KMS-11 (cell line): ENCODE measurements around the gene NRCAM.

Experiments used
- H2AFZ ChIP-seq: fragments of 200-600 bp; sonication (generic); 2 replicates; pipeline ENCODE4 v1.6.1; 2016; ENCODE audit warnings: antibody characterized with exemption, mixed run types, low read depth
- H3K27ac ChIP-seq: fragments of 200-600 bp; sonication (generic); 2 replicates; pipeline ENCODE4 v1.6.1; 2016; ENCODE audit warnings: mild to moderate bottlenecking, mixed run types
- H3K27me3 ChIP-seq: fragments of 200-600 bp; sonication (generic); 2 replicates; pipeline ENCODE4 v1.6.1; 2017; ENCODE audit warnings: mild to moderate bottlenecking, low read depth, mixed run types, moderate library complexity; ENCODE audit not compliant: insufficient read depth
- H3K36me3 ChIP-seq: fragments of 200-600 bp; sonication (generic); 2 replicates; pipeline ENCODE4 v1.6.1; 2017; ENCODE audit warnings: mild to moderate bottlenecking, mixed run types; ENCODE audit not compliant: insufficient read depth
- H3K4me1 ChIP-seq: fragments of 200-600 bp; sonication (generic); 2 replicates; pipeline ENCODE4 v1.6.1; 2016; ENCODE audit warnings: mild to moderate bottlenecking, low read depth, mixed run types; ENCODE audit not compliant: poor library complexity, severe bottlenecking
- H3K4me2 ChIP-seq: fragments of 200-600 bp; sonication (generic); 2 replicates; pipeline ENCODE4 v1.7.0; 2016; ENCODE audit warnings: mild to moderate bottlenecking, mixed run types
- H3K4me3 ChIP-seq: fragments of 200-600 bp; sonication (generic); IDR thresholded peaks from 2 replicates; pipeline ENCODE4 v1.6.1; 2017; ENCODE audit warnings: low read depth, low read length, mixed read lengths; ENCODE audit not compliant: insufficient read depth
- H3K79me2 ChIP-seq: fragments of 200-600 bp; sonication (generic); 2 replicates; pipeline ENCODE4 v1.6.1; 2016; ENCODE audit warnings: low read depth, mixed run types; ENCODE audit not compliant: insufficient read depth
- H3K9ac ChIP-seq: fragments of 200-600 bp; sonication (generic); 2 replicates; pipeline ENCODE4 v1.6.1; 2016; ENCODE audit warnings: mild to moderate bottlenecking, mixed run types
- H4K20me1 ChIP-seq: fragments of 200-600 bp; sonication (generic); 2 replicates; pipeline ENCODE4 v1.6.1; 2016; ENCODE audit warnings: mild to moderate bottlenecking, mixed run types; ENCODE audit not compliant: insufficient read depth
- CTCF ChIP-seq: fragments of 200-600 bp; sonication (generic); conservative IDR thresholded peaks from 2 replicates; pipeline ENCODE4 v1.6.1; 2017; ENCODE audit warnings: low read depth, mild to moderate bottlenecking, antibody characterized with exemption, low read length, moderate library complexity, mixed read lengths

Gene NRCAM

GRCh38 chr7:108321359-108321758, 134.9 kb downstream of the NRCAM start:
- Histone ChIP-seq H3K36me3 (no peaks in the 10 kb centered on the region), H4K20me1 (no peaks in the 10 kb centered on the region), H3K4me1 (peaks cover 55% of the 10 kb centered on the region), H3K9ac (no peak overlapping the region), H3K4me3 (no peak overlapping the region), H3K27me3 (no peaks in the 10 kb centered on the region), H3K4me2 (no peak overlapping the region), H3K79me2 (peaks cover 22% of the 10 kb centered on the region), H2AFZ (no peak overlapping the region), H3K27ac (no peak overlapping the region)
- TF ChIP-seq CTCF = no peak

- H3K27ac ChIP-seq = no peak overlapping the region
- H3K79me2 ChIP-seq = no peaks in the 10 kb centered on the region; the same call in 1 of the 2 replicates
- H3K4me2 ChIP-seq = no peak overlapping the region
- no peaks in the 10 kb centered on the region for H3K27me3 ChIP-seq
- H3K4me1 ChIP-seq = peaks cover 19% of the 10 kb centered on the region
- H3K4me3 ChIP-seq = no peak overlapping the region
- H2AFZ ChIP-seq = no peak overlapping the region
- H4K20me1 ChIP-seq = no peaks in the 10 kb centered on the region
- H3K36me3 ChIP-seq = no peaks in the 10 kb centered on the region
- no peak for TF ChIP-seq CTCF
- H3K9ac ChIP-seq = no peak overlapping the region
These were observed 139.5 kb downstream of the NRCAM start for GRCh38 chr7:108316708-108317107.

GRCh38 chr7:108314551-108314950, 141.7 kb downstream of the NRCAM start:
- no peak overlapping the region for H3K27ac ChIP-seq
- no peak overlapping the region for H2AFZ ChIP-seq
- H4K20me1 ChIP-seq = no peaks in the 10 kb centered on the region
- no peak overlapping the region for H3K4me2 ChIP-seq
- H3K36me3 ChIP-seq = no peaks in the 10 kb centered on the region
- no peak overlapping the region for H3K4me3 ChIP-seq
- no peak overlapping the region for H3K9ac ChIP-seq
- peaks cover 22% of the 10 kb centered on the region for H3K4me1 ChIP-seq
- no peak for TF ChIP-seq CTCF
- no peaks in the 10 kb centered on the region; the same call in 1 of the 2 replicates for H3K79me2 ChIP-seq
- H3K27me3 ChIP-seq = no peaks in the 10 kb centered on the region

GRCh38 chr7:108314049-108314448, 142.2 kb downstream of the NRCAM start:
- no peak overlapping the region for H3K27ac ChIP-seq
- no peak for TF ChIP-seq CTCF

GRCh38 chr7:108313086-108313485, 143.2 kb downstream of the NRCAM start:
- Histone ChIP-seq H4K20me1 (no peaks in the 10 kb centered on the region), H3K4me2 (no peak overlapping the region), H3K27ac (no peak overlapping the region), H3K4me1 (peaks cover 22% of the 10 kb centered on the region), H2AFZ (no peak overlapping the region), H3K27me3 (no peaks in the 10 kb centered on the region), H3K36me3 (no peaks in the 10 kb centered on the region), H3K79me2 (no peaks in the 10 kb centered on the region), H3K9ac (no peak overlapping the region), H3K4me3 (no peak overlapping the region)
- TF ChIP-seq CTCF = no peak

More at GRCh38 chr7:108314049-108314448, 142.2 kb downstream of the NRCAM start:
- no peak overlapping the region for H2AFZ ChIP-seq
- H3K9ac ChIP-seq = no peak overlapping the region
- no peaks in the 10 kb centered on the region; the same call in 1 of the 2 replicates for H3K79me2 ChIP-seq
- no peaks in the 10 kb centered on the region for H3K36me3 ChIP-seq
- no peaks in the 10 kb centered on the region for H3K27me3 ChIP-seq
- H4K20me1 ChIP-seq = no peaks in the 10 kb centered on the region
- no peak overlapping the region for H3K4me2 ChIP-seq
- H3K4me3 ChIP-seq = no peak overlapping the region
- peaks cover 22% of the 10 kb centered on the region for H3K4me1 ChIP-seq
